ENCODE data around the gene BANK1. TPM values are rescaled to one million over a fixed set of nuclear protein-coding genes. Genes with fewer than 3 reads are reported as not detected.

The BANK1 gene
- total and polyA plus RNA-seq, 10 of the 15 experiments (the other 5 are each of a cell fraction or from before 2014, with no cell fraction given): 0.13 to 2.1 (median 0.42) TPM

- TF ChIP-seq, protein P1, sequence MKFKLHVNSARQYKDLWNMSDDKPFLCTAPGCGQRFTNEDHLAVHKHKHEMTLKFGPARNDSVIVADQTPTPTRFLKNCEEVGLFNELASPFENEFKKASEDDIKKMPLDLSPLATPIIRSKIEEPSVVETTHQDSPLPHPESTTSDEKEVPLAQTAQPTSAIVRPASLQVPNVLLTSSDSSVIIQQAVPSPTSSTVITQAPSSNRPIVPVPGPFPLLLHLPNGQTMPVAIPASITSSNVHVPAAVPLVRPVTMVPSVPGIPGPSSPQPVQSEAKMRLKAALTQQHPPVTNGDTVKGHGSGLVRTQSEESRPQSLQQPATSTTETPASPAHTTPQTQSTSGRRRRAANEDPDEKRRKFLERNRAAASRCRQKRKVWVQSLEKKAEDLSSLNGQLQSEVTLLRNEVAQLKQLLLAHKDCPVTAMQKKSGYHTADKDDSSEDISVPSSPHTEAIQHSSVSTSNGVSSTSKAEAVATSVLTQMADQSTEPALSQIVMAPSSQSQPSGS (IDR thresholded peaks at IDR 0.05; ENCODE audit: low read length): no peak
- no peak for TF ChIP-seq BCL3 (IDR thresholded peaks at IDR 0.05; ENCODE audit: borderline replicate concordance, insufficient read depth, low read depth, low read length, poor library complexity, severe bottlenecking)
- TF ChIP-seq HDGF (IDR thresholded peaks at IDR 0.05): no peak
- TF ChIP-seq ZBED1 (IDR thresholded peaks at IDR 0.05; ENCODE audit: borderline replicate concordance): no peak
Measured at GRCh38 chr4:101782546-101782945, 8.0 kb upstream of the BANK1 start (continued).

GRCh38 chr4:101784957-101785356 lies 5.6 kb upstream of the BANK1 start:
- SMC1A ChIA-PET (ENCODE audit: uncharacterized antibody, unreplicated experiment): interaction anchor here (0.8 kb wide), 1 partner anchor 32 kb away, joined by 4 read pairs; no protein-coding TSS in a partner anchor
- no peaks in the 10 kb centered on the region for H3K4me1 ChIP-seq (ENCODE audit: control insufficient read depth, insufficient read depth, low read length)
- no peak overlapping the region for H2AFZ ChIP-seq (ENCODE audit: control insufficient read depth, low read depth, low read length)
- 72% methylated on average over 1 of the region's 1 CpG for WGBS (ENCODE audit: insufficient coverage, insufficient replicate concordance, low lambda C conversion rate, missing lambda C conversion rate)
- intact Hi-C loops (cut with micrococcal nuclease; ENCODE audit: unreplicated experiment): no loop called here
- no peak for ATAC-seq
- no peak overlapping the region for H3K4me3 ChIP-seq
- no peaks in the 10 kb centered on the region; a peak in 2 of 4 replicates for H3K27me3 ChIP-seq (replicated peaks in 1 of 2; ENCODE audit: control insufficient read depth in 2 of 2, insufficient read depth in 2 of 2, low read length in 1 of 2)
- TF ChIP-seq SUZ12 (IDR thresholded peaks at IDR 0.05; ENCODE audit: unreplicated experiment) (no peak), ASH2L (IDR thresholded peaks at IDR 0.05; ENCODE audit: borderline replicate concordance, low read depth) (no peak), POLR2AphosphoS5 (IDR thresholded peaks at IDR 0.05; ENCODE audit: low read length) (no peak), SIX5 (IDR thresholded peaks at IDR 0.05; ENCODE audit: low read depth, low read length, severe bottlenecking) (no peak), SIN3A (IDR thresholded peaks at IDR 0.05; ENCODE audit: low read depth, low read length) (no peak), CBX3 (IDR thresholded peaks at IDR 0.05; ENCODE audit: borderline replicate concordance, low read depth) (no peak), ZNF384 (IDR thresholded peaks at IDR 0.05; ENCODE audit: borderline replicate concordance, low read depth, low read length) (no peak), SREBF1 (IDR thresholded peaks at IDR 0.05; ENCODE audit: low read length) (no peak), ZNF622 (IDR thresholded peaks at IDR 0.05) (no peak), ZZZ3 (IDR thresholded peaks at IDR 0.05; ENCODE audit: control insufficient read depth, insufficient read length, low read depth) (no peak), JUNB (IDR thresholded peaks at IDR 0.05) (no peak), EP300 (IDR thresholded peaks at IDR 0.05; ENCODE audit: borderline replicate concordance in 1 of 2, control insufficient read depth in 1 of 2, low read depth in 2 of 2, low read length in 2 of 2) (no peak), MYB (IDR thresholded peaks at IDR 0.05; ENCODE audit: borderline replicate concordance, low read depth, low read length) (no peak), PAX8 (IDR thresholded peaks at IDR 0.05) (no peak), HDAC2 (IDR thresholded peaks at IDR 0.05) (no peak), PML (IDR thresholded peaks at IDR 0.05; ENCODE audit: low read length) (no peak)
- TF ChIP-seq, protein P2, sequence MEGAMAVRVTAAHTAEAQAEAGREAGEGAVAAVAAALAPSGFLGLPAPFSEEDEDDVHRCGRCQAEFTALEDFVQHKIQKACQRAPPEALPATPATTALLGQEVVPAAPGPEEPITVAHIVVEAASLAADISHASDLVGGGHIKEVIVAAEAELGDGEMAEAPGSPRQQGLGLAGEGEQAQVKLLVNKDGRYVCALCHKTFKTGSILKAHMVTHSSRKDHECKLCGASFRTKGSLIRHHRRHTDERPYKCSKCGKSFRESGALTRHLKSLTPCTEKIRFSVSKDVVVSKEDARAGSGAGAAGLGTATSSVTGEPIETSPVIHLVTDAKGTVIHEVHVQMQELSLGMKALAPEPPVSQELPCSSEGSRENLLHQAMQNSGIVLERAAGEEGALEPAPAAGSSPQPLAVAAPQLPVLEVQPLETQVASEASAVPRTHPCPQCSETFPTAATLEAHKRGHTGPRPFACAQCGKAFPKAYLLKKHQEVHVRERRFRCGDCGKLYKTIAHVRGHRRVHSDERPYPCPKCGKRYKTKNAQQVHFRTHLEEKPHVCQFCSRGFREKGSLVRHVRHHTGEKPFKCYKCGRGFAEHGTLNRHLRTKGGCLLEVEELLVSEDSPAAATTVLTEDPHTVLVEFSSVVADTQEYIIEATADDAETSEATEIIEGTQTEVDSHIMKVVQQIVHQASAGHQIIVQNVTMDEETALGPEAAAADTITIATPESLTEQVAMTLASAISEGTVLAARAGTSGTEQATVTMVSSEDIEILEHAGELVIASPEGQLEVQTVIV (IDR thresholded peaks at IDR 0.05; ENCODE audit: borderline replicate concordance, partially characterized antibody): no peak
- H3K9ac ChIP-seq (ENCODE audit: control insufficient read depth, insufficient read depth, low read length): no peak overlapping the region
- no peak for DNase-seq (ENCODE audit: low read depth, low spot score)
- no peak overlapping the region for H3K4me2 ChIP-seq (ENCODE audit: control insufficient read depth, insufficient read depth)
- POLR2A ChIA-PET: no interaction called here
- no TSS peak for BruUV-seq (replicated peaks)
- H3K9me3 ChIP-seq (replicated peaks; ENCODE audit: control insufficient read depth, insufficient read depth, low read length): no peaks in the 10 kb centered on the region; the same call in 2 of the 3 replicates
- no peaks in the 10 kb centered on the region for H3K79me2 ChIP-seq (ENCODE audit: control insufficient read depth, insufficient read depth, low read length)
- H3K36me3 ChIP-seq (ENCODE audit: control insufficient read depth in 2 of 2, insufficient read depth in 2 of 2, low read length in 1 of 2): no peaks in the 10 kb centered on the region
- RAD21 ChIA-PET (ENCODE audit: unreplicated experiment): no interaction called here
- no peak overlapping the region for H3K27ac ChIP-seq (ENCODE audit: control insufficient read depth, insufficient read depth)
- FAIRE-seq: no peak
- no peaks in the 10 kb centered on the region for H4K20me1 ChIP-seq (ENCODE audit: control insufficient read depth, insufficient read depth)
- CTCF ChIA-PET: no interaction called here
- in situ Hi-C loops (cut with MboI): no loop called here

Measured in GM12878 (cell line).